NB4 (cell line): ENCODE data around the gene CDK17.

Experiments used
- CTCF ChIP-seq: IDR thresholded peaks from one replicate; pipeline ENCODE4 v1.5.1; 2012; ENCODE audit warnings: low read depth, low read length
- MAX ChIP-seq: IDR thresholded peaks from 2 replicates; pipeline ENCODE4 v1.6.1; 2011; ENCODE audit warnings: low read depth, low read length
- POLR2A ChIP-seq: IDR thresholded peaks from 2 replicates; pipeline ENCODE4 v1.6.1; 2011; ENCODE audit warnings: mild to moderate bottlenecking; ENCODE audit not compliant: insufficient read length; ENCODE audit errors: extremely low read depth

- no peak for TF ChIP-seq CTCF
- no peak for TF ChIP-seq POLR2A
- TF ChIP-seq MAX: no peak
Observed at GRCh38 chr12:96386794-96387193, 13.4 kb downstream of the CDK17 start.
